IMR-90 (cell line): Measurements from ENCODE around the gene AMDHD2. TPM values are rescaled to one million over a fixed set of nuclear protein-coding genes. Genes with fewer than 3 reads are reported as not detected.
"Not testable (repeated sequence)": the region's sequence is repeated elsewhere in the genome, so short reads cannot be mapped to it uniquely, and the experiment has no call there.

Source experiments
- ATAC-seq: fragments of 200-7000 bp; cut with Tn5 transposase; 2 replicates; pipeline ENCODE4 v1.9.1; 2020; ENCODE audit warnings: low read depth, mild to moderate bottlenecking, moderate library complexity
- BruUV-seq: library from RNA; stranded (reverse); fragments of 400-500 nt; replicated peaks from 2 replicates; lab custom pipeline; 2021; lab: Mats Ljungman, UMichigan
- CTCF ChIA-PET: fragments of 300-600 bp; formaldehyde crosslinking; extraction: SDS; loops from one replicate; lab custom pipeline; 2021; ENCODE audit warnings: antibody characterized with exemption; lab: Yijun Ruan, JAX
- POLR2A ChIA-PET: fragments of 300-600 bp; sonication (Branson Sonifier 250); formaldehyde crosslinking; loops from one replicate; lab custom pipeline; 2022; ENCODE audit warnings: antibody characterized with exemption; ENCODE audit not compliant: unreplicated experiment; lab: Charles Lee
- DNase-seq: peaks from one replicate; pipeline ENCODE4 v3.0.0; 2013
- H2AFZ ChIP-seq: replicated peaks from 2 replicates; pipeline ENCODE3; 2013; ENCODE audit warnings: low read length, mild to moderate bottlenecking; ENCODE audit not compliant: poor library complexity
- H2AK5ac ChIP-seq: 2 replicates; pipeline ENCODE4 v1.6.1; 2013; ENCODE audit warnings: low read depth, low read length, inconsistent platforms
- H2AK9ac ChIP-seq: replicated peaks from 2 replicates; pipeline ENCODE3; 2013; ENCODE audit warnings: mild to moderate bottlenecking, low read depth, low read length, moderate library complexity; ENCODE audit not compliant: poor library complexity
- H2BK120ac ChIP-seq: 2 replicates; pipeline ENCODE4 v1.6.1; 2013; ENCODE audit warnings: low read depth, low read length, inconsistent platforms
- H2BK15ac ChIP-seq: 3 replicates; pipeline ENCODE4 v1.6.1; 2013; ENCODE audit warnings: low read depth, low read length, inconsistent platforms
- H2BK20ac ChIP-seq: 2 replicates; pipeline ENCODE4 v1.6.1; 2013; ENCODE audit warnings: low read depth, mild to moderate bottlenecking, inconsistent platforms, low read length, moderate library complexity
- H2BK5ac ChIP-seq: 2 replicates; pipeline ENCODE4 v1.6.1; 2013; ENCODE audit warnings: mild to moderate bottlenecking, low read depth, low read length, inconsistent platforms; ENCODE audit not compliant: poor library complexity, severe bottlenecking
- H3K14ac ChIP-seq: replicated peaks from 2 replicates; pipeline ENCODE4 v1.6.1; 2013; ENCODE audit warnings: low read depth, low read length, inconsistent platforms
- H3K18ac ChIP-seq: 2 replicates; pipeline ENCODE4 v1.6.1; 2013; ENCODE audit warnings: low read depth, low read length, control low read depth
- H3K23ac ChIP-seq: 2 replicates; pipeline ENCODE4 v1.6.1; 2013; ENCODE audit warnings: low read depth, low read length, inconsistent platforms
- H3K27ac ChIP-seq: 2 replicates; pipeline ENCODE4 v1.5.1; 2013; ENCODE audit warnings: mild to moderate bottlenecking, control low read depth, low read length; ENCODE audit not compliant: insufficient read depth
- H3K27me3 ChIP-seq: 2 replicates; pipeline ENCODE4 v1.6.1; 2013; ENCODE audit warnings: low read length; ENCODE audit not compliant: control insufficient read depth, insufficient read depth
- H3K36me3 ChIP-seq: 2 replicates; pipeline ENCODE4 v1.6.1; 2013; ENCODE audit warnings: low read length, mixed read lengths; ENCODE audit not compliant: control insufficient read depth, insufficient read depth
- H3K4ac ChIP-seq: 2 replicates; pipeline ENCODE4 v1.6.1; 2013; ENCODE audit warnings: low read depth, low read length, inconsistent platforms
- H3K4me1 ChIP-seq: 2 replicates; pipeline ENCODE4 v1.6.1; 2013; ENCODE audit warnings: low read length, mixed read lengths; ENCODE audit not compliant: control insufficient read depth, insufficient read depth
- H3K4me2 ChIP-seq: 2 replicates; pipeline ENCODE4 v1.6.1; 2013; ENCODE audit warnings: low read depth, mild to moderate bottlenecking, control low read depth, low read length, moderate library complexity
- H3K4me3 ChIP-seq: 2 replicates; pipeline ENCODE4 v1.5.1; 2013; ENCODE audit warnings: low read depth, mild to moderate bottlenecking, control low read depth, low read length, moderate library complexity; ENCODE audit not compliant: insufficient read depth
- H3K56ac ChIP-seq: 2 replicates; pipeline ENCODE4 v1.6.1; 2013; ENCODE audit warnings: low read length, inconsistent platforms; ENCODE audit not compliant: insufficient read depth; ENCODE audit errors: extremely low read depth
- H3K79me1 ChIP-seq, 2 experiments: 2 replicates each; pipeline ENCODE4 v1.6.1; 2013; ENCODE audit warnings: low read length in 2 of 2, inconsistent platforms in 1 of 2, low read depth in 1 of 2
- H3K9ac ChIP-seq: 2 replicates; pipeline ENCODE4 v1.6.1; 2013; ENCODE audit warnings: low read depth, low read length, control low read depth
- H3K9me1 ChIP-seq: 2 replicates; pipeline ENCODE4 v1.6.1; 2013; ENCODE audit warnings: low read length, inconsistent platforms; ENCODE audit not compliant: insufficient read depth
- H3K9me3 ChIP-seq: 2 replicates; pipeline ENCODE4 v1.6.1; 2013; ENCODE audit warnings: low read length; ENCODE audit not compliant: control insufficient read depth, insufficient read depth
- H4K20me1 ChIP-seq: 2 replicates; pipeline ENCODE4 v1.6.1; 2013; ENCODE audit warnings: low read length, inconsistent platforms; ENCODE audit not compliant: insufficient read depth
- H4K5ac ChIP-seq: 2 replicates; pipeline ENCODE4 v1.6.1; 2013; ENCODE audit warnings: mild to moderate bottlenecking, low read depth, low read length, control low read depth
- H4K8ac ChIP-seq, 2 experiments: 2 replicates each; pipeline ENCODE4 v1.6.1; 2013; ENCODE audit warnings: low read depth in 2 of 2, low read length in 2 of 2, control low read depth in 1 of 2, inconsistent platforms in 1 of 2
- H4K91ac ChIP-seq: 2 replicates; pipeline ENCODE4 v1.6.1; 2013; ENCODE audit warnings: low read depth, low read length, inconsistent platforms; ENCODE audit not compliant: insufficient read depth
- WGBS, 2 experiments: methylation state at CpG; one replicate each; pipeline versions ENCODE4 v1.1.5 to v1.1.7; 2013; ENCODE audit warnings: missing lambda C conversion rate in 2 of 2; ENCODE audit not compliant: insufficient read length in 1 of 2; ENCODE audit errors: extremely low coverage in 2 of 2; 5-methylcytosine and 5-hydroxymethylcytosine counted together
- dilution Hi-C: fragments of 300-500 bp; cut with HindIII; formaldehyde crosslinking; loops from one replicate; pipeline ENCODE4 v1.14.3; 2018; ENCODE audit warnings: low sequenced_read_pairs; ENCODE audit not compliant: unreplicated experiment
- in situ Hi-C: fragments of 300-500 bp; cut with MboI; formaldehyde crosslinking; loops from 3 replicates; pipeline ENCODE4 v1.14.3; 2019; ENCODE audit warnings: low sequenced_read_pairs, inconsistent platforms, mixed read lengths
- intact Hi-C: fragments of 100-400 bp; cut with micrococcal nuclease; formaldehyde crosslinking; loops from 2 replicates; pipeline ENCODE4 v1.10.0; 2022
- polyA plus RNA-seq, 3 experiments: library from polyadenylated mRNA; depleted of rRNA; stranded (reverse); fragments of >200 nt; gene quantifications; 2 replicates each; pipeline ENCODE4 v1.2.3, GENCODE V29; 2012; ENCODE audit warnings: low replicate concordance in 1 of 3
- total RNA-seq: library from RNA; depleted of rRNA; stranded (reverse); fragments of >200 nt; gene quantifications from 2 replicates; pipeline ENCODE4 v1.2.3, GENCODE V29; 2012

Gene AMDHD2
- total and polyA plus RNA-seq, 2 of the 4 experiments (the other 2 are of a cell fraction): 10.6 to 30.3 TPM

DNA sequence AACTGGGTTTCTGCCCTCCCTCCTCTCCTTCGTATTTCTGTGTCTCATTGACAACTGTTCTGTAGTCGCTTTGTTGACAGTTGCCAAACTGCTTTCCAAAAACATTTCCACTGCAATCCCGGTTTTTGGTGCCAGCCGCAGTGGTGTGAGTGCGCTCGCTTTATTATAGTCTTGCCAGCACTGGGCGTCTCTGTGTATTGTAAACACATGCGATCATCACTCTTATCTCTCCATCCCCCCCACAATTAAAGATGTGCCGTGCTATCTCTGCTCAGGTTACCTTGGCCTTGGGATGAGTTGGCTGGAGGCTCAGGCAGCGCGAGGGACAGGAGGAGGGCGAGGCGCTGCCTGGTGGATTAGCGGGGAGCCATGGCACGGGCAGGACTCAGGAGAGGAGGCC lies 37.0 kb downstream of the AMDHD2 start:
- H3K4me3 ChIP-seq, in situ Hi-C loops, H3K9me3 ChIP-seq, H4K91ac ChIP-seq, CTCF ChIA-PET, H3K36me3 ChIP-seq, H2BK120ac ChIP-seq, BruUV-seq, H3K27me3 ChIP-seq, H3K4me2 ChIP-seq, H3K18ac ChIP-seq, POLR2A ChIA-PET, dilution Hi-C loops, H3K79me1 ChIP-seq, H2BK5ac ChIP-seq, H3K4ac ChIP-seq, DNase-seq, H2AK5ac ChIP-seq, H3K4me1 ChIP-seq, H2AK9ac ChIP-seq, H3K9me1 ChIP-seq, H3K9ac ChIP-seq, H3K56ac ChIP-seq, intact Hi-C loops, ATAC-seq, H3K14ac ChIP-seq, H3K27ac ChIP-seq, H2BK15ac ChIP-seq, H2BK20ac ChIP-seq, H4K5ac ChIP-seq, H4K20me1 ChIP-seq, H3K23ac ChIP-seq, H4K8ac ChIP-seq, H2AFZ ChIP-seq: not testable (repeated sequence)
- WGBS, 2 experiments: no CpG with 5 or more reads among the region's 15 CpGs

DNA sequence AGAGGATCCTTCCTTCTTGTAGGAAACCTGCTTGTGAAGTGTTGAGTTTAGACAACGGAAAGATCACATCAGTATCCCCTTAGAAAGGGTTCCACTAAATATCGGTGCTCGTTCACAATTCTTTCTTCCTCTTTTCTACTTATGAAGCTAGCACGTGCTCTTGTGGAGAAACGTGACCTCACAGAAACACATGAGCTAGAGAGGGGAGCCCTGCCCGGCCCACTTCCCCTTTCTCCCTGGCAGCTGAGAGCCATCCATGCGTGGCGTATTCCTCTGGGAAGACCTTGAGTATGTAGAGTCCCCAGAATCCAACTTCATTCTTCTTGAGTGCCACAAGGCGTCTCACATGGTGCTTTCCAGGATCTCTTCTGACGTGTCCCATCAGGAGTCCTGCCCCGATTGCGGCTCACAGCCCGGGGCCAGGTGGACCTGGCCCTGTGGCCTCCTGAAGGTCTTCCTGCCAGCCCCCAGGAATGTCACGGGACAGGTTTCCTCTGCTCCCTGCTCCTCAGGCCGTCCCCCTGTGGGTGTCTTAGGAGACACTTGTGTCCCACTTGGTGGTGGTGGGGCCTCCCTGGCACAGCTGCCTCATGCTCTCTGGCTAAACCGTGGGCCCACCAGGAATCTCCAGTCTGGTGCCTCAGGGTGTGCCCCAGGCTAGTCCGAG lies 40.1 kb downstream of the AMDHD2 start:
- H3K18ac ChIP-seq, H3K79me1 ChIP-seq, H3K27me3 ChIP-seq, H3K4ac ChIP-seq, H3K56ac ChIP-seq, H3K9ac ChIP-seq, H2BK5ac ChIP-seq, DNase-seq, POLR2A ChIA-PET, H3K4me2 ChIP-seq, BruUV-seq, H3K4me1 ChIP-seq, H3K23ac ChIP-seq, H3K4me3 ChIP-seq, H3K27ac ChIP-seq, dilution Hi-C loops, H4K91ac ChIP-seq, H2BK120ac ChIP-seq, H3K9me1 ChIP-seq, H2AFZ ChIP-seq, H2BK20ac ChIP-seq, CTCF ChIA-PET, intact Hi-C loops, H4K5ac ChIP-seq, H2BK15ac ChIP-seq, H2AK5ac ChIP-seq, H3K9me3 ChIP-seq, H4K8ac ChIP-seq, H2AK9ac ChIP-seq, ATAC-seq, H3K36me3 ChIP-seq, H3K14ac ChIP-seq, H4K20me1 ChIP-seq, in situ Hi-C loops: not testable (repeated sequence)
- no CpG with 5 or more reads among the region's 17 CpGs for WGBS, 2 experiments
